SK-N-SH treated with all-trans-retinoic acid at 6 μM for 48 hours (cell line): ENCODE results near the gene GDF9.

Experiments
- ATAC-seq: fragments of 200-7000 bp; cut with Tn5 transposase; 3 replicates; pipeline ENCODE4 v1.9.1; 2020; ENCODE audit warnings: mild to moderate bottlenecking, moderate library complexity
- ARNTL ChIP-seq: fragments of 450-650 bp; formaldehyde crosslinking; IDR thresholded peaks from 2 replicates; pipeline ENCODE4 v1.5.0; 2020; ENCODE audit warnings: low read depth, mild to moderate bottlenecking, moderate library complexity, borderline replicate concordance
- BACH2 ChIP-seq: fragments of 250-450 bp; sonication (Bioruptor Pico); IDR thresholded peaks from 2 replicates; pipeline ENCODE4 v1.9.0; 2021; ENCODE audit warnings: mild to moderate bottlenecking, borderline replicate concordance
- CSDC2 ChIP-seq: fragments of 250-450 bp; sonication (Bioruptor Pico); IDR thresholded peaks from 2 replicates; pipeline ENCODE4 v1.5.0; 2020; ENCODE audit warnings: mild to moderate bottlenecking, moderate library complexity
- ESRRG ChIP-seq: fragments of 250-450 bp; sonication (Bioruptor Pico); IDR thresholded peaks from 2 replicates; pipeline ENCODE4 v1.6.1; 2021; ENCODE audit warnings: mild to moderate bottlenecking
- GLIS3 ChIP-seq: fragments of 250-450 bp; sonication (Bioruptor Pico); IDR thresholded peaks from 2 replicates; pipeline ENCODE4 v1.5.0; 2020; ENCODE audit warnings: mild to moderate bottlenecking, moderate library complexity
- ISL1 ChIP-seq: fragments of 250-450 bp; sonication (Bioruptor Pico); IDR thresholded peaks from 2 replicates; pipeline ENCODE4 v2.1.2; 2022; ENCODE audit warnings: mild to moderate bottlenecking, moderate library complexity
- OSR1 ChIP-seq: fragments of 250-450 bp; sonication (Bioruptor Pico); IDR thresholded peaks from 2 replicates; pipeline ENCODE4 v1.8.0; 2022; ENCODE audit warnings: moderate library complexity, mild to moderate bottlenecking, inconsistent platforms
- PPARA ChIP-seq: fragments of 250-450 bp; sonication (Bioruptor Pico); IDR thresholded peaks from 2 replicates; pipeline ENCODE4 v1.5.0; 2020; ENCODE audit warnings: mild to moderate bottlenecking, borderline replicate concordance
- RARB ChIP-seq: fragments of 250-450 bp; sonication (Bioruptor Pico); IDR thresholded peaks from 2 replicates; pipeline ENCODE4 v1.8.0; 2021; ENCODE audit warnings: mild to moderate bottlenecking, moderate library complexity
- SNAI2 ChIP-seq: fragments of 250-450 bp; sonication (Bioruptor Pico); IDR thresholded peaks from 2 replicates; pipeline ENCODE4 v1.5.0; 2020; ENCODE audit warnings: mild to moderate bottlenecking, moderate library complexity
- TCF4 ChIP-seq: fragments of 250-450 bp; sonication (Bioruptor Pico); IDR thresholded peaks from 2 replicates; pipeline ENCODE4 v1.8.0; 2021; ENCODE audit warnings: mild to moderate bottlenecking, moderate library complexity, borderline replicate concordance
- TOX ChIP-seq: fragments of 250-450 bp; sonication (Bioruptor Pico); IDR thresholded peaks from 2 replicates; pipeline ENCODE4 v1.8.0; 2021; ENCODE audit warnings: mild to moderate bottlenecking, moderate library complexity, borderline replicate concordance
- ZC3H10 ChIP-seq: fragments of 250-450 bp; sonication (Bioruptor Pico); IDR thresholded peaks from 2 replicates; pipeline ENCODE4 v1.5.1; 2021; ENCODE audit warnings: mild to moderate bottlenecking, moderate library complexity
- ZFP3 ChIP-seq: fragments of 250-450 bp; sonication (Bioruptor Pico); IDR thresholded peaks from 2 replicates; pipeline ENCODE4 v1.5.0; 2020; ENCODE audit warnings: mild to moderate bottlenecking, moderate library complexity
- ZFP30 ChIP-seq: fragments of 450-650 bp; formaldehyde crosslinking; IDR thresholded peaks from 2 replicates; pipeline ENCODE4 v1.5.0; 2022; ENCODE audit warnings: mild to moderate bottlenecking, moderate library complexity
- ZNF565 ChIP-seq: fragments of 450-650 bp; formaldehyde crosslinking; conservative IDR thresholded peaks from 2 replicates; pipeline ENCODE4 v1.5.0; 2020; ENCODE audit warnings: low read depth, mild to moderate bottlenecking, moderate library complexity
- ZNF70 ChIP-seq: fragments of 450-650 bp; formaldehyde crosslinking; IDR thresholded peaks from 2 replicates; pipeline ENCODE4 v1.5.0; 2020; ENCODE audit warnings: mild to moderate bottlenecking, moderate library complexity
- ZNF8 ChIP-seq: fragments of 450-650 bp; formaldehyde crosslinking; IDR thresholded peaks from 2 replicates; pipeline ENCODE4 v1.5.0; 2020; ENCODE audit warnings: mild to moderate bottlenecking, moderate library complexity
- TF ChIP-seq, protein P1 (sequence below): fragments of 250-450 bp; sonication (Bioruptor Pico); IDR thresholded peaks from 2 replicates; pipeline ENCODE4 v1.5.0; 2020; ENCODE audit warnings: mild to moderate bottlenecking, moderate library complexity
- TF ChIP-seq, protein P2 (sequence below): fragments of 250-450 bp; sonication (Bioruptor Pico); IDR thresholded peaks from 2 replicates; pipeline ENCODE4 v1.5.1; 2021; ENCODE audit warnings: mild to moderate bottlenecking, moderate library complexity
- TF ChIP-seq, protein P3 (sequence below): fragments of 250-450 bp; sonication (Bioruptor Pico); IDR thresholded peaks from 2 replicates; pipeline ENCODE4 v1.8.0; 2020; ENCODE audit warnings: mild to moderate bottlenecking, moderate library complexity, borderline replicate concordance
- TF ChIP-seq, protein P4 (sequence below): fragments of 250-450 bp; sonication (Bioruptor Pico); IDR thresholded peaks from 2 replicates; pipeline ENCODE4 v1.5.1; 2020; ENCODE audit warnings: low read depth, mild to moderate bottlenecking, moderate library complexity
- TF ChIP-seq, protein P5 (sequence below): fragments of 250-450 bp; sonication (Bioruptor Pico); IDR thresholded peaks from 2 replicates; pipeline ENCODE4 v1.8.0; 2021; ENCODE audit warnings: low read depth, mild to moderate bottlenecking, moderate library complexity, borderline replicate concordance

The GDF9 gene

DNA sequence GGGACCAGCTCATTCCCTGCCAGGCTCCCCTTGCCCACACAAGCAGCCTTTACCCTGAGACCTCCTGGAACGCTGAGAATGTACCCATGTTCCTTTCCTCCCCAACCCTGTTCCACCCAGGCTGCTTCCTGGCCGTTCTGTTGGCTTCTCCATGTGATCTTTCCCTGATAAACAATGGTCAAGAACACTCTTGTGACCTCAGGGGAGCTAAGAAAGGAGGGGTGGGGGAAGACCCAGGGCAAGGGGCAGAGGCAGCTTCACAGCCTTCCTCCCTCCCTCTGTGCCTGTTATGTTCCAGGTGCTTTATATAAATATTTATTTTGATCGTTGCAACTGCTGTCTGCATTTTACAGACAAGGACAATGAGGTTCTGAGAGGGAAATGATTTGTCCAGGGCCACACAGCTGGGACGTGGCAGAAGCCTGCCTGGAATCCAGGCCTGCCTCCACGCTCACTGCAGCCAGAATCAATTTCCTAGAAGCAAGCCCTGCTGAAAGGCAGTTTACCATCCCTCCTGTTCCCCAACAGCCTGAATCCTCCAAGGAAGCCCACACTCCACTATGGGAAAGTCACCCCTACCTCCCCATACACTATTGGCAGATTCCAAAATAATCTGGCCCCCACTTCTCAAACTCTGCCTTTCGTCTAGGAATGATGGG lies 39.7 kb downstream of the GDF9 start:
- ATAC-seq, result no peak
- TF ChIP-seq ZFP3 (CRISPR knock-in tag), result no peak
- TF ChIP-seq ZC3H10, result no peak
- no peak for TF ChIP-seq BACH2 (CRISPR knock-in tag)
- TF ChIP-seq, protein P1, sequence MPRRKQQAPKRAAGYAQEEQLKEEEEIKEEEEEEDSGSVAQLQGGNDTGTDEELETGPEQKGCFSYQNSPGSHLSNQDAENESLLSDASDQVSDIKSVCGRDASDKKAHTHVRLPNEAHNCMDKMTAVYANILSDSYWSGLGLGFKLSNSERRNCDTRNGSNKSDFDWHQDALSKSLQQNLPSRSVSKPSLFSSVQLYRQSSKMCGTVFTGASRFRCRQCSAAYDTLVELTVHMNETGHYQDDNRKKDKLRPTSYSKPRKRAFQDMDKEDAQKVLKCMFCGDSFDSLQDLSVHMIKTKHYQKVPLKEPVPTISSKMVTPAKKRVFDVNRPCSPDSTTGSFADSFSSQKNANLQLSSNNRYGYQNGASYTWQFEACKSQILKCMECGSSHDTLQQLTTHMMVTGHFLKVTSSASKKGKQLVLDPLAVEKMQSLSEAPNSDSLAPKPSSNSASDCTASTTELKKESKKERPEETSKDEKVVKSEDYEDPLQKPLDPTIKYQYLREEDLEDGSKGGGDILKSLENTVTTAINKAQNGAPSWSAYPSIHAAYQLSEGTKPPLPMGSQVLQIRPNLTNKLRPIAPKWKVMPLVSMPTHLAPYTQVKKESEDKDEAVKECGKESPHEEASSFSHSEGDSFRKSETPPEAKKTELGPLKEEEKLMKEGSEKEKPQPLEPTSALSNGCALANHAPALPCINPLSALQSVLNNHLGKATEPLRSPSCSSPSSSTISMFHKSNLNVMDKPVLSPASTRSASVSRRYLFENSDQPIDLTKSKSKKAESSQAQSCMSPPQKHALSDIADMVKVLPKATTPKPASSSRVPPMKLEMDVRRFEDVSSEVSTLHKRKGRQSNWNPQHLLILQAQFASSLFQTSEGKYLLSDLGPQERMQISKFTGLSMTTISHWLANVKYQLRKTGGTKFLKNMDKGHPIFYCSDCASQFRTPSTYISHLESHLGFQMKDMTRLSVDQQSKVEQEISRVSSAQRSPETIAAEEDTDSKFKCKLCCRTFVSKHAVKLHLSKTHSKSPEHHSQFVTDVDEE, result no peak
- no peak for TF ChIP-seq TOX (CRISPR knock-in tag)
- no peak for TF ChIP-seq OSR1
- TF ChIP-seq SNAI2 (CRISPR knock-in tag), result no peak
- TF ChIP-seq, protein P2, sequence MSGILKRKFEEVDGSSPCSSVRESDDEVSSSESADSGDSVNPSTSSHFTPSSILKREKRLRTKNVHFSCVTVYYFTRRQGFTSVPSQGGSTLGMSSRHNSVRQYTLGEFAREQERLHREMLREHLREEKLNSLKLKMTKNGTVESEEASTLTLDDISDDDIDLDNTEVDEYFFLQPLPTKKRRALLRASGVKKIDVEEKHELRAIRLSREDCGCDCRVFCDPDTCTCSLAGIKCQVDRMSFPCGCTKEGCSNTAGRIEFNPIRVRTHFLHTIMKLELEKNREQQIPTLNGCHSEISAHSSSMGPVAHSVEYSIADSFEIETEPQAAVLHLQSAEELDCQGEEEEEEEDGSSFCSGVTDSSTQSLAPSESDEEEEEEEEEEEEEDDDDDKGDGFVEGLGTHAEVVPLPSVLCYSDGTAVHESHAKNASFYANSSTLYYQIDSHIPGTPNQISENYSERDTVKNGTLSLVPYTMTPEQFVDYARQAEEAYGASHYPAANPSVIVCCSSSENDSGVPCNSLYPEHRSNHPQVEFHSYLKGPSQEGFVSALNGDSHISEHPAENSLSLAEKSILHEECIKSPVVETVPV (CRISPR knock-in tag), result no peak
- no peak for TF ChIP-seq ZNF8 (CRISPR knock-in tag)
- no peak for TF ChIP-seq ISL1
- TF ChIP-seq, protein P3, sequence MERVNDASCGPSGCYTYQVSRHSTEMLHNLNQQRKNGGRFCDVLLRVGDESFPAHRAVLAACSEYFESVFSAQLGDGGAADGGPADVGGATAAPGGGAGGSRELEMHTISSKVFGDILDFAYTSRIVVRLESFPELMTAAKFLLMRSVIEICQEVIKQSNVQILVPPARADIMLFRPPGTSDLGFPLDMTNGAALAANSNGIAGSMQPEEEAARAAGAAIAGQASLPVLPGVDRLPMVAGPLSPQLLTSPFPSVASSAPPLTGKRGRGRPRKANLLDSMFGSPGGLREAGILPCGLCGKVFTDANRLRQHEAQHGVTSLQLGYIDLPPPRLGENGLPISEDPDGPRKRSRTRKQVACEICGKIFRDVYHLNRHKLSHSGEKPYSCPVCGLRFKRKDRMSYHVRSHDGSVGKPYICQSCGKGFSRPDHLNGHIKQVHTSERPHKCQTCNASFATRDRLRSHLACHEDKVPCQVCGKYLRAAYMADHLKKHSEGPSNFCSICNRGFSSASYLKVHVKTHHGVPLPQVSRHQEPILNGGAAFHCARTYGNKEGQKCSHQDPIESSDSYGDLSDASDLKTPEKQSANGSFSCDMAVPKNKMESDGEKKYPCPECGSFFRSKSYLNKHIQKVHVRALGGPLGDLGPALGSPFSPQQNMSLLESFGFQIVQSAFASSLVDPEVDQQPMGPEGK, result no peak
- TF ChIP-seq RARB (CRISPR knock-in tag), result no peak
- TF ChIP-seq ZFP30 (CRISPR knock-in tag), result no peak
- no peak for TF ChIP-seq TCF4

DNA sequence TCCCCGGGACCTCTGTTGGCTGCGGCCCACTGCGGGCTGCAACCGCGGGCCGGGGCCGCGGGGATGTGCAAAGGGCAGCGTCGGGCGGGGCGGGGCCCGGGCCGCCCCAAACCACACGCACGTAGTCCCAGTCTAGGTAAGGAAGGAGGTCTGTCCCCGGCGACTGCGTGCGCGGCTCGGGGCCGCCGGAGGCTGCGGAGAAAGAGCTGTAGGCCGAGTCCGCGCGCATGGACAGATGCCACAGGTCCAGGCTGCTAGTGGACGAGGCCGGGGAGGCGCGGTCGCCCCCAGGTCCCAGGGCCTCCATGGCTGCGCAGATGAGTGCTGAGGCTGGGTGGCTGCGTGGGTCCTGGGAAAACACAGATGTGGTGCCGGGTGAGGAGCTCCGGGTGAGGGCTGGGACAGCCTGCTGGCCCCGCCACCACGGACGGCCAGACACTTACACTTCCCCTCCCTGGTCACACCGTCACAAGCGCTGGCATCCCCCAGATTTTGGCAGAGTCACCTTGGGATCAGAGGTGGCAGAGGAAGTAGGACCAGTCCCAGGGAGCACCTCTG lies 40.4 kb downstream of the GDF9 start:
- TF ChIP-seq SNAI2 (CRISPR knock-in tag) (no peak), GLIS3 (no peak), TOX (CRISPR knock-in tag) (no peak), ESRRG (CRISPR knock-in tag) (no peak), ZNF70 (CRISPR knock-in tag) (no peak), CSDC2 (no peak), PPARA (CRISPR knock-in tag) (no peak), ZFP3 (CRISPR knock-in tag) (no peak), TCF4 (no peak), ARNTL (CRISPR knock-in tag) (no peak), ZNF565 (CRISPR knock-in tag) (no peak), ISL1 (no peak), ZFP30 (CRISPR knock-in tag) (no peak), BACH2 (CRISPR knock-in tag) (no peak), ZNF8 (CRISPR knock-in tag) (no peak), ZC3H10 (no peak)
- TF ChIP-seq, protein P3, result no peak
- TF ChIP-seq, protein P4, sequence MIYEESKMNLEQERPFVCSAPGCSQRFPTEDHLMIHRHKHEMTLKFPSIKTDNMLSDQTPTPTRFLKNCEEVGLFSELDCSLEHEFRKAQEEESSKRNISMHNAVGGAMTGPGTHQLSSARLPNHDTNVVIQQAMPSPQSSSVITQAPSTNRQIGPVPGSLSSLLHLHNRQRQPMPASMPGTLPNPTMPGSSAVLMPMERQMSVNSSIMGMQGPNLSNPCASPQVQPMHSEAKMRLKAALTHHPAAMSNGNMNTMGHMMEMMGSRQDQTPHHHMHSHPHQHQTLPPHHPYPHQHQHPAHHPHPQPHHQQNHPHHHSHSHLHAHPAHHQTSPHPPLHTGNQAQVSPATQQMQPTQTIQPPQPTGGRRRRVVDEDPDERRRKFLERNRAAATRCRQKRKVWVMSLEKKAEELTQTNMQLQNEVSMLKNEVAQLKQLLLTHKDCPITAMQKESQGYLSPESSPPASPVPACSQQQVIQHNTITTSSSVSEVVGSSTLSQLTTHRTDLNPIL (CRISPR knock-in tag), result no peak
- TF ChIP-seq, protein P5, sequence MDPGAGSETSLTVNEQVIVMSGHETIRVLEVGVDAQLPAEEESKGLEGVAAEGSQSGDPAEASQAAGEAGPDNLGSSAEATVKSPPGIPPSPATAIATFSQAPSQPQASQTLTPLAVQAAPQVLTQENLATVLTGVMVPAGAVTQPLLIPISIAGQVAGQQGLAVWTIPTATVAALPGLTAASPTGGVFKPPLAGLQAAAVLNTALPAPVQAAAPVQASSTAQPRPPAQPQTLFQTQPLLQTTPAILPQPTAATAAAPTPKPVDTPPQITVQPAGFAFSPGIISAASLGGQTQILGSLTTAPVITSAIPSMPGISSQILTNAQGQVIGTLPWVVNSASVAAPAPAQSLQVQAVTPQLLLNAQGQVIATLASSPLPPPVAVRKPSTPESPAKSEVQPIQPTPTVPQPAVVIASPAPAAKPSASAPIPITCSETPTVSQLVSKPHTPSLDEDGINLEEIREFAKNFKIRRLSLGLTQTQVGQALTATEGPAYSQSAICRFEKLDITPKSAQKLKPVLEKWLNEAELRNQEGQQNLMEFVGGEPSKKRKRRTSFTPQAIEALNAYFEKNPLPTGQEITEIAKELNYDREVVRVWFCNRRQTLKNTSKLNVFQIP (CRISPR knock-in tag), result no peak
- TF ChIP-seq, protein P2 (CRISPR knock-in tag), result no peak
- no peak for ATAC-seq
